ENCODE measurements around the gene ISLR2.

Gene ISLR2

DNA sequence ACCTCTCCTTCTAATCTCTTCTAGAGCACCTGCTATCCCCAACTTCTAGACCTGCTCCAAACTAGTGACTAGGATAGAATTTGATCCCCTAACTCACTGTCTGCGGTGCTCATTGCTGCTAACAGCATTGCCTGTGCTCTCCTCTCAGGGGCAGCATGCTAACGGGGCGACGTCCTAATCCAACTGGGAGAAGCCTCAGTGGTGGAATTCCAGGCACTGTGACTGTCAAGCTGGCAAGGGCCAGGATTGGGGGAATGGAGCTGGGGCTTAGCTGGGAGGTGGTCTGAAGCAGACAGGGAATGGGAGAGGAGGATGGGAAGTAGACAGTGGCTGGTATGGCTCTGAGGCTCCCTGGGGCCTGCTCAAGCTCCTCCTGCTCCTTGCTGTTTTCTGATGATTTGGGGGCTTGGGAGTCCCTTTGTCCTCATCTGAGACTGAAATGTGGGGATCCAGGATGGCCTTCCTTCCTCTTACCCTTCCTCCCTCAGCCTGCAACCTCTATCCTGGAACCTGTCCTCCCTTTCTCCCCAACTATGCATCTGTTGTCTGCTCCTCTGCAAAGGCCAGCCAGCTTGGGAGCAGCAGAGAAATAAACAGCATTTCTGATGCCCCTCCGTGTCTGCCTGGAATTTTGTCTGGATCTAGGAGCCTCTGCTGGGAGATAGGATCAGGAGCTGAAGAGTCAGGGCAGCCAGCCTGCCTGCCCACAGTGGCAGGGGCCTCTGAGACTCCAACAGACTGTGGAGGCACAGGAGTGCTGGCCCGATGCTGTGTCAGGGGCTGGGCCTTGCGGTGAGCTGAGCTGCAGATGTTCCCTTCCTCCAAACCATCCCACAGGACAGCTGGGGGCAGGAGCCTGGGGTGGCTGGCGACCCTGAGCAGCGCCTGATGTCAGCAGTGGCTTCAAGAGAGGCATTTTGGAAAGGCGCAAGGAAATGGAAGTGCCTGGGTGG is 46.2 kb downstream of the ISLR2 start:
- no peak for DNase-seq (ENCODE audit: low read depth, low spot score)
- no peak overlapping the region for H3K4me3 ChIP-seq (ENCODE audit: low read depth, low read length)
- ChIA-PET CTCF (interaction anchor here (0.9 to 3.2 kb wide), 4 partner anchors 9 to 131 kb away, joined by 3 to 8 read pairs (median 4); no protein-coding TSS in a partner anchor), POLR2A (interaction anchor here (0.9 to 1.3 kb wide), 3 partner anchors 9 to 24 kb away, joined by 3 to 4 read pairs (median 3); no protein-coding TSS in a partner anchor)
- no peak for TF ChIP-seq CTCF (IDR thresholded peaks at IDR 0.05; ENCODE audit: insufficient read depth, low read length, missing control alignments)

GRCh38 chr15:74178326-74179100 is 48.1 kb downstream of the ISLR2 start:
- DNase-seq (ENCODE audit: low read depth, low spot score), result no peak
- no peak overlapping the region for H3K4me3 ChIP-seq (ENCODE audit: low read depth, low read length)
- ChIA-PET POLR2A (interaction anchor here (0.5 to 3.3 kb wide), 3 partner anchors 18 to 142 kb away, joined by 4 to 20 read pairs (median 5); no protein-coding TSS in a partner anchor), CTCF (interaction anchor here (0.9 kb wide), 1 partner anchor 16 kb away, joined by 4 read pairs; no protein-coding TSS in a partner anchor)
- no peak for TF ChIP-seq CTCF (IDR thresholded peaks at IDR 0.05; ENCODE audit: insufficient read depth, low read length, missing control alignments)

- no peak overlapping the region for H3K4me3 ChIP-seq (ENCODE audit: low read depth, low read length)
- ChIA-PET CTCF (interaction anchor here (1.1 to 1.6 kb wide), 2 partner anchors 15 to 129 kb away, joined by 3 to 5 read pairs; no protein-coding TSS in a partner anchor), POLR2A (interaction anchor here (1.1 to 3.3 kb wide), 4 partner anchors 9 to 17 kb away, joined by 3 to 20 read pairs (median 4); no protein-coding TSS in a partner anchor)
- no peak for TF ChIP-seq CTCF (IDR thresholded peaks at IDR 0.05; ENCODE audit: insufficient read depth, low read length, missing control alignments)
- DNase-seq (ENCODE audit: low read depth, low spot score), result peak; percentile 52
These were observed 48.9 kb downstream of the ISLR2 start for GRCh38 chr15:74179101-74179841.

DNA sequence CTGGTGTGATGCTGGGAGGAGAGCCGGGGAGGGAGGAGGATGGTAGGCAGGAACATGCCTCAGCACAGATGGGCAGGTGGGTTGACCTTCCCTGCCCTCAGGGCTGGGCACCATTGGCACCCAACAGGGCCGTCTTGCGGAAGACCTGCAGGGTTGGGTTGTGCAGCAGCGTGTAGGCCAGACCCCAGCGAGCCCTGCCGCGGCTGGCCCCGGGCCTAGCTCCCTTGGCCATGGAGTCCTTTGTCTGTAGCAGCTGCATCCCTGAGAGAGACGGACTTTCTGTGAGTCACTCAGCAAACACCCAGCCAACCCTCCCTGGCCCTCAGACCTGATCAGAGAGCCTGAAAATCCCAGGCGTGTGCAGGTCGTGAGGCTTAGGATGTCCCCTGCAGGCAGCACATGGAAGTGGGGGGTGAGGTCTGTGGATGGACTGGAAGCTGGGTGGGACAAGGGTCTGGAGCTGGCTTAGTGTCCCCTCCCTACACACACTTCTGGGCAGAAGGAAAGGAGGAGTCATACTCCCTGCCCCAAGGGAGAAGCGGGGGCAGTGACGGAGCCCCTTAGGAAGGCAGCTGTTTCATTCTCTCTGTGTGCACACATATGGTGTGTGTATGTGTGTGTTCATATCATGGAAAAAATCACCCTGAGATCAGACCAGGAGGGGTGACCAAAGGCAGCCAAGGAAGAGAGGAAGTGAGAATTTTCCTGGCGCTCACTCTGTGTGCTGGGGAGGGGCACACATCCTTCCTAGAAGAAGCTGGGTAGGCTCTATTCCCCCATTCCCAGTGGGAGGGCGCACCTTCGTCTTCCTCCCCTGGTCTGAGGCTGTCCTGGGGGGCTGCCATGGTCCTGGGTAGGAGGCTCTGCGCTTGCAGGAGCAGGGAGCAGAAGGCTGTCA is 49.8 kb downstream of the ISLR2 start:
- H3K4me3 ChIP-seq (ENCODE audit: low read depth, low read length), result no peak overlapping the region
- ChIA-PET POLR2A (interaction anchor here (1.1 to 3.3 kb wide), 4 partner anchors 8 to 16 kb away, joined by 3 to 20 read pairs (median 4); no protein-coding TSS in a partner anchor), CTCF (interaction anchor here (1.1 to 1.6 kb wide), 3 partner anchors 14 to 128 kb away, joined by 3 to 5 read pairs (median 5); no protein-coding TSS in a partner anchor)
- TF ChIP-seq CTCF (IDR thresholded peaks at IDR 0.05; ENCODE audit: insufficient read depth, low read length, missing control alignments), result peak; percentile 24
- DNase-seq (ENCODE audit: low read depth, low spot score), result no peak

All from AG04449 (cell line).